ENCODE results near the gene AMN. TPM values are rescaled to one million over a fixed set of nuclear protein-coding genes. Genes with fewer than 3 reads are reported as not detected.

Gene AMN
- total RNA-seq (ENCODE audit: low replicate concordance): 0.23 TPM in 1 of 2 replicates, not detected in the other

GRCh38 chr14:102922490-102923200 lies at the start of gene AMN:
AMN (plus strand) TSS chr14:102922663; CDS start chr14:102922689, 26 bp downstream.

Other genes starting within 250 kb of the AMN start
- 16.0 and 23.6 TPM in 2 replicates for gene TRAF3, start 145.2 kb upstream of the AMN start, total RNA-seq (ENCODE audit: low replicate concordance)
- gene CDC42BPB, start 134.9 kb downstream of the AMN start, total RNA-seq (ENCODE audit: low replicate concordance): 60.6 and 77.9 TPM in 2 replicates
- gene LBHD2, start 161.5 kb downstream of the AMN start, total RNA-seq (ENCODE audit: low replicate concordance): not detected in 2 replicates
- 0.35 TPM in 1 of 2 replicates, not detected in the other for gene EXOC3L4, start 172.1 kb downstream of the AMN start, total RNA-seq (ENCODE audit: low replicate concordance)
- gene TNFAIP2, start 200.8 kb downstream of the AMN start, total RNA-seq (ENCODE audit: low replicate concordance): 21.9 and 46.6 TPM in 2 replicates

All from smooth muscle cell of the coronary artery (primary cell).